HepG2 (cell line): ENCODE data around the gene ATP1A1. TPM values are rescaled to one million over a fixed set of nuclear protein-coding genes. Genes with fewer than 3 reads are reported as not detected.

Experiments
- ARNT2 ChIP-seq: sonication (generic); formaldehyde crosslinking; IDR thresholded peaks from 2 replicates; pipeline ENCODE4 v1.8.0; 2022; ENCODE audit warnings: mild to moderate bottlenecking, low read depth, missing genetic modification reagents, moderate library complexity
- ETV5 ChIP-seq: IDR thresholded peaks from 2 replicates; pipeline ENCODE4 v1.6.1; 2018; ENCODE audit warnings: missing biosample characterization, missing genetic modification reagents, inconsistent platforms, borderline replicate concordance
- POLR2AphosphoS5 ChIP-seq: IDR thresholded peaks from 2 replicates; pipeline ENCODE4 v1.6.1; 2012; ENCODE audit warnings: low read depth, low read length
- STAT6 ChIP-seq: sonication (generic); formaldehyde crosslinking; IDR thresholded peaks from 2 replicates; pipeline ENCODE4 v1.4.0; 2020; ENCODE audit warnings: missing genetic modification reagents, mild to moderate bottlenecking, borderline replicate concordance
- TCF12 ChIP-seq, 2 experiments: fragments of 450-650 bp in 1 of 2; sonication (generic) in 1 of 2; formaldehyde crosslinking in 1 of 2; IDR thresholded peaks; 2 replicates each; pipeline versions ENCODE4 v1.6.1 to v1.8.0; 2017 to 2022; ENCODE audit warnings: antibody characterized with exemption in 1 of 2, mild to moderate bottlenecking in 1 of 2, missing genetic modification reagents in 1 of 2, moderate library complexity in 1 of 2
- XRCC5 ChIP-seq: fragments of 200-400 bp; formaldehyde crosslinking; optimal IDR thresholded peaks from 2 replicates; pipeline ENCODE3; 2017; ENCODE audit warnings: mild to moderate bottlenecking, low read length
- ZKSCAN8 ChIP-seq: IDR thresholded peaks from 2 replicates; pipeline ENCODE4 v1.6.1; 2016; ENCODE audit warnings: borderline replicate concordance, missing genetic modification reagents, missing compliant biosample characterization
- ZNF207 ChIP-seq: fragments of 450-650 bp; IDR thresholded peaks from 2 replicates; pipeline ENCODE4 v1.6.1; 2016; ENCODE audit warnings: antibody characterized with exemption, borderline replicate concordance
- ZNF44 ChIP-seq: sonication (generic); formaldehyde crosslinking; IDR thresholded peaks from 2 replicates; pipeline ENCODE4 v1.5.1; 2020; ENCODE audit warnings: mild to moderate bottlenecking, missing genetic modification reagents
- ZNF446 ChIP-seq: sonication (generic); formaldehyde crosslinking; IDR thresholded peaks from 2 replicates; pipeline ENCODE4 v1.5.0; 2020; ENCODE audit warnings: mild to moderate bottlenecking, missing genetic modification reagents
- ZNF567 ChIP-seq: sonication (generic); formaldehyde crosslinking; IDR thresholded peaks from 2 replicates; pipeline ENCODE4 v1.8.1; 2023; ENCODE audit warnings: mild to moderate bottlenecking, missing genetic modification reagents, borderline replicate concordance
- ZNF580 ChIP-seq: IDR thresholded peaks from 2 replicates; pipeline ENCODE4 v1.6.1; 2016; ENCODE audit warnings: low read depth, borderline replicate concordance
- ZNF646 ChIP-seq: sonication (generic); formaldehyde crosslinking; IDR thresholded peaks from 2 replicates; pipeline ENCODE4 v1.9.0; 2021; ENCODE audit warnings: mild to moderate bottlenecking, missing genetic modification reagents
- ZNF780A ChIP-seq: sonication (generic); formaldehyde crosslinking; IDR thresholded peaks from 2 replicates; pipeline ENCODE4 v1.8.0; 2022; ENCODE audit warnings: mild to moderate bottlenecking, missing genetic modification reagents, moderate library complexity
- ZNF841 ChIP-seq: sonication (generic); formaldehyde crosslinking; IDR thresholded peaks from 2 replicates; pipeline ENCODE4 v1.8.1; 2023; ENCODE audit warnings: missing genetic modification reagents, borderline replicate concordance
- polyA plus RNA-seq, 8 experiments: library from polyadenylated mRNA; depleted of rRNA in 3 of 8; stranded (reverse) in 7 of 8; unstranded in 1 of 8; fragments of >200 nt; fragmentation: Illumina TruSeq in 4 of 8; extraction: Trizol in 4 of 8; gene quantifications; 2 replicates each; pipeline versions ENCODE4 v1.2.1 to v1.2.3, GENCODE V29; 2011 to 2016; ENCODE audit warnings: low read depth in 4 of 8, missing spikeins in 1 of 8, mixed read lengths in 1 of 8; ENCODE audit not compliant: insufficient read depth in 1 of 8
- total RNA-seq, 5 experiments: library from RNA; depleted of rRNA; stranded (reverse); fragments of >200 nt; fragmentation: Illumina TruSeq; extraction: Trizol; gene quantifications; 2 replicates each; pipeline ENCODE4 v1.2.3, GENCODE V29; 2016; ENCODE audit warnings: low read depth in 1 of 5
- TF ChIP-seq, protein P1 (sequence below): sonication (generic); formaldehyde crosslinking; IDR thresholded peaks from 2 replicates; pipeline ENCODE4 v1.5.1; 2020; ENCODE audit warnings: mild to moderate bottlenecking, missing genetic modification reagents, borderline replicate concordance

ATP1A1 gene
- total and polyA plus RNA-seq, 2 of the 13 experiments (the other 11 are each of a cell fraction or from before 2014, with no cell fraction given), result 280 to 705 TPM

DNA sequence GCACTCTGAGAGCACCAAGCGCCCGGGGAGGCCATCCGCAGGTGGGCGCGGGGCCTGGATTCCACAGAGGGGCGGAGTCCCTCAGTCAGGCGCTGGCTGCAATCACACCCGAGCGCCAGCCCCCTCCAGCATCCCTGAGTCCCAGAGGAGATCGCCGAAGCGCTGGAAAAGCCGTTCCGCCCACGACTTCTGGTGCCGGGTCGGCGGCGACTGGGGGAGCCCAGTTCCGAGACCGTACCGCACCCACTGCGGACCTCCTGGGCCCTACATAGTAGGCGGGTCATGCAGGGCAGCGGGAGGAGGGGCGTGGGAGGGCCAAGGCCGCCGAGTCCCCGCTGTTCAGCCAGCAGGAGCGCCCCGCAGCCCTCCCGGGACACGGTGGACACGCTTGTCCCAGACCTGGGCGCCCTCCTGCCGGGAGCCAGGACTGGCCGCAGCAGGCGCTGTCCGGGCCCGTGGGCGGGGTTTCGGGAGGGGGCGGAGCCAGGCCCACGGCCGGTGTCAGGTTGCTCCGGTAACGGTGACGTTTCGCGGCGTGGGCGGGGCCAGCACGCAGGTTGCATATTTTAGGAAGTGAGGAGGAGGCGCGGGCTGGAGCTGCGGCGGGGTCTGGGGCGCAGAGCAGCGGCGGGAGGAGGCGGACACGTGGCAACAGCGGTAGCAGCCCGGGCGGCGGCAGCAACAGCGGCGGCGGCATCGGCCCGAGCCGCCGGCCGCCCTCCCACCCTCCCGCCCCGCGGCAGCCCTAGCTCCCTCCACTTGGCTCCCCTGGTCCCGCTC, at the start of gene ATP1A1 (continued):
- TF ChIP-seq, protein P1, sequence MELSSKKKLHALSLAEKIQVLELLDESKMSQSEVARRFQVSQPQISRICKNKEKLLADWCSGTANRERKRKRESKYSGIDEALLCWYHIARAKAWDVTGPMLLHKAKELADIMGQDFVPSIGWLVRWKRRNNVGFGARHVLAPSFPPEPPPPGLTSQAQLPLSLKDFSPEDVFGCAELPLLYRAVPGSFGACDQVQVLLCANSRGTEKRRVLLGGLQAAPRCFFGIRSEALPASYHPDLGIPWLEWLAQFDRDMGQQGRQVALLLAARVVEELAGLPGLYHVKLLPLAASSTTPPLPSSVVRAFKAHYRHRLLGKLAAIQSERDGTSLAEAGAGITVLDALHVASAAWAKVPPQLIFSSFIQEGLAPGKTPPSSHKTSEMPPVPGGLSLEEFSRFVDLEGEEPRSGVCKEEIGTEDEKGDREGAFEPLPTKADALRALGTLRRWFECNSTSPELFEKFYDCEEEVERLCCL (CRISPR knock-in tag), result no peak
- no peak for TF ChIP-seq TCF12 (IDR thresholded peaks at IDR 0.05)
- TF ChIP-seq TCF12 (CRISPR knock-in tag; IDR thresholded peaks at IDR 0.05), result no peak
- TF ChIP-seq ZNF646, result no peak
- TF ChIP-seq STAT6 (CRISPR knock-in tag), result no peak
- no peak for TF ChIP-seq ZNF446 (CRISPR knock-in tag)
- TF ChIP-seq ZKSCAN8 (CRISPR knock-in tag), result no peak
- TF ChIP-seq ETV5, result no peak; the same call in 1 of the 2 replicates
- peak; percentile 96 for TF ChIP-seq POLR2AphosphoS5
- TF ChIP-seq ZNF580 (CRISPR knock-in tag), result peak; percentile 67; the same call in 1 of the 2 replicates
- TF ChIP-seq ZNF841 (CRISPR knock-in tag), result no peak
- peak; percentile 72 for TF ChIP-seq ARNT2 (CRISPR knock-in tag)
- no peak for TF ChIP-seq ZNF44
- TF ChIP-seq ZNF567, result no peak
- TF ChIP-seq XRCC5, result peak; percentile 64
- TF ChIP-seq ZNF207, result no peak
- no peak for TF ChIP-seq ZNF780A (CRISPR knock-in tag)
